Heart right ventricle (tissue), 16 donors: Measurements from ENCODE around the gene GALNT4. TPM values are rescaled to one million over a fixed set of nuclear protein-coding genes. Genes with fewer than 3 reads are reported as not detected.

Experiments
- ATAC-seq, 8 donors: fragments of 200-7000 bp; cut with Tn5 transposase; one replicate each; pipeline ENCODE4 v1.9.1; 2020; ENCODE audit warnings: mild to moderate bottlenecking in 8 of 8, moderate library complexity in 8 of 8, moderate number of reproducible peaks in 1 of 8
- DNase-seq, 2 donors: peaks; one replicate each; pipeline ENCODE4 v3.0.0-alpha.2; 2020
- H3K27ac ChIP-seq, 10 donors: fragments of 200-600 bp; sonication (generic) in 2 of 10; one replicate each; pipeline versions ENCODE4 v1.5.0 to v1.8.0; 2020 to 2022; ENCODE audit warnings: mild to moderate bottlenecking in 3 of 10
- H3K27me3 ChIP-seq, 7 donors: fragments of 200-600 bp; one replicate each; pipeline ENCODE4 v1.8.0; 2021 to 2022; ENCODE audit warnings: mild to moderate bottlenecking in 2 of 7
- H3K36me3 ChIP-seq, 9 donors: fragments of 200-600 bp; sonication (generic) in 1 of 9; one replicate each; pipeline versions ENCODE4 v1.5.0 to v1.8.0; 2020 to 2022; ENCODE audit warnings: mild to moderate bottlenecking in 2 of 9
- H3K4me1 ChIP-seq, 9 donors: fragments of 200-600 bp; sonication (generic) in 1 of 9; one replicate each; pipeline versions ENCODE4 v1.5.0 to v1.8.0; 2020 to 2022; ENCODE audit warnings: mild to moderate bottlenecking in 4 of 9
- H3K4me3 ChIP-seq, 10 donors: fragments of 200-600 bp; sonication (generic) in 2 of 10; one replicate each; pipeline versions ENCODE4 v1.5.0 to v1.8.0; 2020 to 2022; ENCODE audit warnings: mild to moderate bottlenecking in 7 of 10, moderate library complexity in 2 of 10
- H3K9me3 ChIP-seq, 11 donors: fragments of 200-600 bp in 10 of 11; sonication (generic) in 2 of 11; one replicate each; pipeline versions ENCODE4 v1.5.0 to v1.8.0; 2013 to 2022; ENCODE audit warnings: mild to moderate bottlenecking in 2 of 11, control low read depth in 1 of 11, moderate library complexity in 1 of 11
- CTCF ChIP-seq, 9 donors: fragments of 200-600 bp; sonication (generic) in 2 of 9; IDR thresholded peaks; one replicate each; pipeline versions ENCODE4 v1.5.0 to v1.8.0; 2021 to 2022; ENCODE audit warnings: antibody characterized with exemption in 9 of 9, mild to moderate bottlenecking in 5 of 9, moderate library complexity in 1 of 9
- WGBS, 2 donors: extraction: QIAGEN DNeasy Blood & Tissue Kit; methylation state at CpG; one replicate each; pipeline ENCODE4 v1.1.7; 2013; ENCODE audit warnings: inconsistent platforms in 1 of 2; 5-methylcytosine and 5-hydroxymethylcytosine counted together
- intact Hi-C, 10 donors: fragments of 100-400 bp; cut with DNase I; formaldehyde crosslinking; loops; one replicate each; pipeline versions ENCODE4 v1.11.1 to v1.14.2; 2022
- polyA plus RNA-seq, 2 donors: library from polyadenylated mRNA; stranded (reverse); fragments of 200-250 nt; gene quantifications; one replicate each; pipeline ENCODE4 v1.2.3, GENCODE V29; 2013
- total RNA-seq, 10 donors: library from RNA; stranded (reverse); fragmentation: NEBNext Ultra II Directional in 3 of 10; extraction: Animal tissue kit (Norgen Biotek cat#: 25700) in 3 of 10; gene quantifications; one replicate each; pipeline versions ENCODE4 v1.2.1 to v1.2.4, GENCODE V29; 2021 to 2023
- donor health status: Arrhythmogenic right ventricular cardiomyopathy.
- donor health status: ischemic (EF 13 %, LVEDD 7.1; RV severe dilation, severe dysfunction).
- donor health status: healthy with polysubstance abuse.
- donor health status: DM: no; HTN: yes; CAD: no.
- donor health status: DM: no; HTN: no; CAD: no.
- donor health status: ischemic (EF 25% LVEDD 6.9; RV normal size, moderate dysfunction).
- donor health status: ischemic (EF 25% LVEDD 5.7; RV mildly dilated, moderate dysfunction).
- donor health status: healthy.
- donor health status: DM: yes; HTN: yes; CAD: no.
- donor health status: Ischemic cardiomyopathy.
- donor health status: ischemic (EF 35%, LVEDD 5.7; RV mildly dilated, moderate dysfunction).
- donor health status: nonischemic (EF 11% LVEDD 7.7; RV severe dilation, severe dysfunction).
- donor health status: DM: yes; HTN: yes; CAD: no.
- donor health status: PGD.
- donor health status: ischemic (EF 29% LVEDD 5.4; RV normal size, mild dysfunction).
- donor health status: nonischemic (EF 23%, LVEDD 6.1; RV moderate dilation, normal function).

GALNT4 gene
- total and polyA plus RNA-seq, 12 donors, result 1.2 to 3.8 (median 2.1) TPM

DNA sequence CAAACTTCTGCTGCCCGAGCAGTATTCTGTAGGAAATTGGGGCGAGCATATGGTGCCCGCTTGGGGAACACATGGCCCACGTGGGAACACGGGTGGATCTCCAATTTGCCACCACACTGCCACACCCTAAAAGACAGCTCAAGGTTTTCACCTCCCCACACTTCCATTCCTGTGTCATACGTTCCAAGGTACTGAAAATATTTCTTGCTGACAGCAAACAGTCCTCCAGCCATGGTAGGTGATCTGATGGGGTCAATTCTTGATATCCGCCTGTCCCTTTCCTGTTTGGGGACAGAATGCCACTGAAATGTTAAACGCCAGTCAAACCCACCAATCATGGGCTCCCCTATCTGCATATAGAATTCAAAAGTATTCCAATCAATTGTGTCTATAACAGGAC, 1.2 kb downstream of the GALNT4 start:
- no peak for TF ChIP-seq CTCF (IDR thresholded peaks at IDR 0.05)
- DNase-seq (no peak), ATAC-seq (no peak)
- WGBS, 2 donors, result 85 to 87% methylated on average over 8 of the region's 8 CpGs
- H3K27me3 ChIP-seq, result no peaks in the 10 kb centered on the region
- no peaks in the 10 kb centered on the region for H3K9me3 ChIP-seq
- peak overlapping the region; percentile 71 to 97 (median 92) for H3K4me3 ChIP-seq
- peaks cover 0 to 10% (median 0%) of the 10 kb centered on the region in 9 donors for H3K36me3 ChIP-seq
- no peak overlapping the region for H3K27ac ChIP-seq
- intact Hi-C loops, result loop anchor here in 6 of 10 donors (5.0 to 10.0 kb wide), 5 partner anchors 49 to 509 kb away; partner anchors contain the start of gene DUSP6 (in 3 of the 6)
- H3K4me1 ChIP-seq, result peaks cover 2 to 51% (median 44%) of the 10 kb centered on the region in 9 donors

DNA sequence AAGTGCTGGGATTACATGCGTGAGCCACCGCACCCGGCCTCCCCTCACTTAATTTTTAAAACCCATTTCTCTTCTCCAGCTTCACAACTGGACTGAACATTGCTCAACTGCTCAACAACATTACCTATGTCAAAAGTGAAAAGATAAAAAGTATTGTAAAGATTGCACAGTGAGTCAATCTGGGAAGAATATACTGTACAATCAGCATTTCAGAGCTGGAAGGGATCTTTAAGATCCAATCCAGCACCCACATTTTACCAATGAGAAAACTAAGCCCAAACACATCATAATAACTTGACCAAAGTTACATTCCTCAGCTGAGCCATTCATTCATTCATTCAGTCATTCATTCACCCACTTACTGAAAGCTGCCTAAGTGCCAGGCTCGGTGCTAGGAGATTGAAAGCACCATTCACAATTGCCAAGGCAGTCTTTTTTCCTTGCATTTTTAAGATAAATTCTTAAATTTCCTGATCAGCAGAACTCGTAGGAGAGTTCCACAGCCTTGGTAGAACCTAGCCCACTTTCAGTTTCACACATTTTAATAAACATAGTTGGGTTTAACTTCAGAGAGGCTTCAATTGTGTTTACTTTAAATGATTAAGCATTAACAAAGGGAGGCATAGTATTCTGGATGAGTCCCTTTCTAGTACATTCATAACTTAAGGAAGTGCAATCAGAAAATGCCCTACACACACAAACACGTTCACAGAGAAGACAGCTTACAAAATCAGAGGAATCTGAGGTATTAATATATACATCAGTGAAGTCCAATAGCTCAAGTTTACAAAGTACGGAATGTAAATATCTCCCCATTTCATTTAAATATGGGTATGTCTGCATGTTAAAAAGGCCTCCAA, 3.0 kb downstream of the GALNT4 start:
- Histone ChIP-seq H3K9me3 (no peaks in the 10 kb centered on the region), H3K4me1 (peaks cover 2 to 44% (median 37%) of the 10 kb centered on the region in 9 donors), H3K36me3 (peaks cover 0 to 10% (median 0%) of the 10 kb centered on the region in 9 donors), H3K27ac (no peak overlapping the region), H3K27me3 (no peaks in the 10 kb centered on the region), H3K4me3 (peak overlapping the region in 3 of 10 donors; percentile 5 to 8 (median 6))
- 83 to 86% methylated on average over 7 of the region's 7 CpGs for WGBS, 2 donors
- no peak for DNase-seq
- TF ChIP-seq CTCF (IDR thresholded peaks at IDR 0.05), result no peak
- ATAC-seq, result no peak
- intact Hi-C loops, result loop anchor here in 6 of 10 donors (5.0 to 10.0 kb wide), 5 partner anchors 47 to 507 kb away; partner anchors contain the start of gene DUSP6 (in 3 of the 6)

DNA sequence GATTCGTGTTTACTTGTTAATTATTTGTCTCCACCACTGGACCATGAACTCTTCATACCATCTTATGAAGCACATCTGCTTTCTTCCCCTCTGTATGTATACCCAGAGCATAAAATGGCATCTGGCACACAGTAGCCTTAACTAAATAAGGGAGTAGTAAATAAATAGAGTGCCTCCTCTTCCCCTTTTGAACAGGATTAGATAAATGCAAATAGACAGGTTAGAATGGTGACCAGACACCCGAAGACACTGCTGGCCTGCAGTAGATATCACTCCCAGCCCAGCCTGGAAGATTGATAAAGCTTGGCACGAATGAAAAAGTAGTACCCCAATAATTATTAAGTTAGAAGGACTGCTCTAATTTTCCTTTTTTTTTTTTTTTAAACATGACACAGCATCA, 6.9 kb downstream of the GALNT4 start:
- Histone ChIP-seq H3K36me3 (peaks cover 0 to 10% (median 0%) of the 10 kb centered on the region in 9 donors), H3K4me1 (peaks cover 0 to 24% (median 17%) of the 10 kb centered on the region in 9 donors), H3K27ac (no peak overlapping the region), H3K9me3 (no peaks in the 10 kb centered on the region), H3K4me3 (no peak overlapping the region), H3K27me3 (no peaks in the 10 kb centered on the region)
- DNase-seq, result no peak
- no peak for TF ChIP-seq CTCF (IDR thresholded peaks at IDR 0.05)
- intact Hi-C loops, result no loop called here
- no peak for ATAC-seq
- 69 to 74% methylated on average over 3 of the region's 3 CpGs for WGBS, 2 donors

DNA sequence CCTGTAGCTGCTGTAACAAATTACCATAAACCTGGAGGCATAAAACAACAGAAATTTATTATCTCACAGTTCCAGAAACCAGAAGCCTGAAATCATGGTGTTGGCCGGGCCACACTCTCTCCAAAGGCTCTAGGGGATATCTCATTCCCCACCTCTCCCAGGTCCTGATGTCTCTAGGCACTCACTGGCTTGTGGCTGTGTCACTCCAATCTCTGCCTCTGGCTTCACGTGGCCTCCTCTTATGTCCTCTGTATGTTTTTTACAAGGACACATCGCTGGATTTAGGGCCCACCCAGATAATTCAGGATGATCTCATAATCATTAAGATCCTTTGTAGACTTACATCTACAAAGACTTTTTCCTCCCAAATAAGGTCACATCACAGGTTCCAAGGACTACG, 8.0 kb downstream of the GALNT4 start:
- H3K27ac ChIP-seq, result no peak overlapping the region
- no peaks in the 10 kb centered on the region for H3K9me3 ChIP-seq
- intact Hi-C loops, result no loop called here
- no peak overlapping the region for H3K4me3 ChIP-seq
- 84 to 85% methylated on average over 4 of the region's 4 CpGs for WGBS, 2 donors
- no peaks in the 10 kb centered on the region for H3K27me3 ChIP-seq
- TF ChIP-seq CTCF (IDR thresholded peaks at IDR 0.05), result no peak
- ATAC-seq, result no peak
- H3K4me1 ChIP-seq, result peaks cover 0 to 13% (median 8%) of the 10 kb centered on the region in 9 donors
- DNase-seq, result no peak
- H3K36me3 ChIP-seq, result no peaks in the 10 kb centered on the region
